ENCODE data around the gene TAMM41.
"Not testable (repeated sequence)": the region's sequence is repeated elsewhere in the genome, so short reads cannot be mapped to it uniquely, and the experiment has no call there.

Gene TAMM41

DNA sequence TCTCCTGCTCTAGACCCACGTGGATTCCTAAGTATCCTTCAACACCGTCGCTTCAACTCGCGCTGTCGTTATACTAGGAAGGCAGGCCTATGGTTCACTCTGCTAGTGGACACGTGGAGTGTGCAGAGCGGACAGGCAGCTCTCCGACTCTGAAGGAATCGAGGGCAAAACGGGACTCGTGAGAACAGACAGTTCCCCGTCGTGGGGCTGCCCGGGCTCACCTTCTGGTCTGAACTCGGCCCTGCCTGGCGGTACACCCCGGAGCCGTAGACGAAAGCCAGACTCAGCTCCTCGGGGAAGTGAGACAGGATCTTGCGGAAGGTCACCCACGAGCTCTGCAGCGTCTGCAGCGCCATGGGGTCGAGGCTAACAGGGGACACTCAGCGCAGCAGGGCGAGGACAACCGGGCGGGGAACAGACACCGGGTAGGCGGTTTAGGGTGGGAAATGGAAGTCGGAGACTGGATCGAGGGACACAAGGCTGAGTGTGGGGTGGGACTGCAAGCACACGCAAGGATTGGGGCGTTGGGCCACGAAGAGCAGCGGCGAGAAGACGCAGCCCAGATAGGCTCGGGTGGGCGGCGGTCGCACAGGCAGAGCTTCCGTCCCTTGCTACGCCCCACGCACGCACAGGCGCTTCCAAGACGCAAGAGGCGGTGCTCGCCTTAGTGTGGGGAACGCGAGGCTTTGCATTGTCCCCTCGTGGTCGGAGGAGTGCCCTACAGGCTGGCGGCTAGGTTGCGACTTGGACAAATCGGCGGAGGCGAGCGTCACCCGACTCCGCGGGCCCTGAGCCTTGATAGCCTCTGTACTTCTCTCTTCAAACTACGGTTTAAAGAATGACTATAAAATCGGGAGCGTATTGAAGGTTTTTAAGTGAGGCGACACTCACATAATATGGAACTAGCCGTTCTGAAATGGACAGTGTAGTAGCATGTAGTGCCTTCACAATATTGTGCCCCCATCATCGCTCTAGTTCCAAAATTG lies at the start of gene TAMM41:
Gene TAMM41, minus strand, starts transcription at position 605 of the 986 bp plus-strand sequence. Its CDS starts 249 bp downstream, at position 356.
- peak within 1 kb of the TSS; percentile 72 for H3K27ac ChIP-seq
- no peak for TF ChIP-seq ZFX (IDR thresholded peaks at IDR 0.05; ENCODE audit: borderline replicate concordance)
- TF ChIP-seq, protein P1, sequence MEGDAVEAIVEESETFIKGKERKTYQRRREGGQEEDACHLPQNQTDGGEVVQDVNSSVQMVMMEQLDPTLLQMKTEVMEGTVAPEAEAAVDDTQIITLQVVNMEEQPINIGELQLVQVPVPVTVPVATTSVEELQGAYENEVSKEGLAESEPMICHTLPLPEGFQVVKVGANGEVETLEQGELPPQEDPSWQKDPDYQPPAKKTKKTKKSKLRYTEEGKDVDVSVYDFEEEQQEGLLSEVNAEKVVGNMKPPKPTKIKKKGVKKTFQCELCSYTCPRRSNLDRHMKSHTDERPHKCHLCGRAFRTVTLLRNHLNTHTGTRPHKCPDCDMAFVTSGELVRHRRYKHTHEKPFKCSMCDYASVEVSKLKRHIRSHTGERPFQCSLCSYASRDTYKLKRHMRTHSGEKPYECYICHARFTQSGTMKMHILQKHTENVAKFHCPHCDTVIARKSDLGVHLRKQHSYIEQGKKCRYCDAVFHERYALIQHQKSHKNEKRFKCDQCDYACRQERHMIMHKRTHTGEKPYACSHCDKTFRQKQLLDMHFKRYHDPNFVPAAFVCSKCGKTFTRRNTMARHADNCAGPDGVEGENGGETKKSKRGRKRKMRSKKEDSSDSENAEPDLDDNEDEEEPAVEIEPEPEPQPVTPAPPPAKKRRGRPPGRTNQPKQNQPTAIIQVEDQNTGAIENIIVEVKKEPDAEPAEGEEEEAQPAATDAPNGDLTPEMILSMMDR (IDR thresholded peaks at IDR 0.05): peak; percentile 95

- H3K27ac ChIP-seq: no peak overlapping the region
- no peak for TF ChIP-seq ZFX (IDR thresholded peaks at IDR 0.05; ENCODE audit: borderline replicate concordance)
- TF ChIP-seq, protein P1 (IDR thresholded peaks at IDR 0.05): no peak
These were observed 32.2 kb upstream of the TAMM41 start for GRCh38 chr3:11878837-11879236.

DNA sequence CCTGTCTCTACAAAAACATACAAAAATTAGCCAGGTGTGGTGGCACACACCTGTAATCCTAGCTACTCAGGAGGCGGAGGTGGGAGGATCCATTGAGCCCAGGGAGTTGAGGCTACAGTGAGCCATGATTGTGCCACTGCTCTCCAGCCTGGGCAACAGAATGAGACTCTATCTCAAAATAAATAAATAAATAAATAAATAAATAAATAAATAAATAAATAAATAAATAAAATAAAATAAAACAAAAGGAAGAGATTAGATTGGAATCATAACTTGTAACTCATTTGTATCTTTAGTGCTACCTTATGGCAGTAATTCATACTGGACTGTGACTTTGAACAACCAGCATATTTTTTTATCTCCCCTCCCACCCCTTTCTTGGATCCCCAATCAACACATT lies 28.0 kb upstream of the TAMM41 start:
- not testable (repeated sequence) for H3K27ac ChIP-seq

DNA sequence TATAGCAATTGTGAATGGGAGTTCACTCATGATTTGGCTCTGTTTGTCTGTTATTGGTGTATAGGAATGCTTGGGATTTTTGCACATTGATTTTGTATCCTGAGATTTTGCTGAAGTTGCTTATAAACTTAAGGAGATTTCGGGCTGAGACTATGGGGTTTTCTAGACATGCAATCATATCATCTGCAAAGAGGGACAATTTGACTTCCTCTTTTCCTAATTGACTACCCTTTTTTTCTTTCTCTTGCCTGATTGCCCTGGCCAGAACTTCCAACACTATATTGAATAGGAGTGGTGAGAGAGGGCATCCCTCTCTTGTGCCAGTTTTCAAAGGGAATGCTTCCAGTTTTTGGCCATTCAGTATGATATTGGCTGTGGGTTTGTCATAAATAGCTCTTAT lies 17.1 kb upstream of the TAMM41 start:
- not testable (repeated sequence) for H3K27ac ChIP-seq

DNA sequence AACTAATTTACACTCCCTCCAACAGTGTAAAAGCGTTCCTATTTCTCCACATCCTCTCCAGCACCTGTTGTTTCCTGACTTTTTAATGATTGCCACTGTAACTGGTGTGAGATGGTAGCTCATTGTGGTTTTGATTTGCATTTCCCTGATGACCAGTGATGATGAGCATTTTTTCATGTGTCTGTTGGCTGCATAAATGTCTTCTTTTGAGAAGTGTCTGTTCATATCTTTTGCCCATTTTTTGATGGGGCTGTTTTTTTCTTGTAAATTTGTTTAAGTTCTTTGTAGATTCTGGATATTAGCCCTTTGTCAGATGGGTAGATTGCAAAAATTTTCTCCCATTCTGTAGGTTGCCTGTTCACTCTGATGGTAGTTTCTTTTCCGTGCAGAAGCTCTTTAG lies 15.9 kb upstream of the TAMM41 start:
- not testable (repeated sequence) for H3K27ac ChIP-seq

DNA sequence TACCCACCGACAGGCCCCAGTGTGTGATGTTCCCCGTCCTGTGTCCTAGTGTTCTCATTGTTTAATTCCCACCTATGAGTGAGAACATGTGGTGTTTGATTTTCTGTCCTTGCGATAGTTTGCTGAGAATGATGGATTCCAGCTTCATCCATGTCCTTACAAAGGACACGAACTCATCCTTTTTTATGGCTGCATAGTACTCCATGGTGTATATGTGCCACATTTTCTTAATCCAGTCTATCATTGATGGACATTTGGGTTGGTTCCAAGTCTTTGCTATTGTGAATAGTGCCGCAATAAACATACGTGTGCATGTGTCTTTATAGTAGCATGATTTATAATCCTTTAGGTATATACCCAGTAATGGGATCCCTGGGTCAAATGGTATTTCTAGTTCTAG lies 15.5 kb upstream of the TAMM41 start:
- not testable (repeated sequence) for H3K27ac ChIP-seq

GRCh38 chr3:11860213-11860612 lies 13.5 kb upstream of the TAMM41 start:
- H3K27ac ChIP-seq: not testable (repeated sequence)

- TF ChIP-seq, protein P1 (IDR thresholded peaks at IDR 0.05): no peak
- TF ChIP-seq ZFX (IDR thresholded peaks at IDR 0.05; ENCODE audit: borderline replicate concordance): no peak
- H3K27ac ChIP-seq: no peak overlapping the region
These were observed 6.8 kb upstream of the TAMM41 start for GRCh38 chr3:11853450-11853849.

DNA sequence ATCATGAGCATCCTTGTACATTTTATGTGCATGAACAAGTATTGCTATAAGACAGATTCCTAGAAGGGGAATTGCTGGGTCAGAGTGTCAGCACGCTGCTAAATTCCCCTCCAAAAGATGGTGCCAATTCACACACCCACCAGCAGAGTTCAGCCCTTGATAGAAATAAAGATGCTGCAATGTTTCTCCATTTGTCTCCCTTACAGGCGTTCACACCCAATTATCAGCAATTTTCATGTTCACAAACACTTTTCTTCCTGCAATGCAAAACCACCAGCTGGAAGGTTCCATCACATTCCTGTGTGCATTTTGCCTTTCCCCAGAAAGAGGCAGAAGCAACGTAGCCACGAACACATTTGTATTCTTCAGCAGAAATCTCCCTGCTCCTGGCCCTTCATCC lies 3.3 kb upstream of the TAMM41 start:
- TF ChIP-seq ZFX (IDR thresholded peaks at IDR 0.05; ENCODE audit: borderline replicate concordance): no peak
- TF ChIP-seq, protein P1 (IDR thresholded peaks at IDR 0.05): no peak

DNA sequence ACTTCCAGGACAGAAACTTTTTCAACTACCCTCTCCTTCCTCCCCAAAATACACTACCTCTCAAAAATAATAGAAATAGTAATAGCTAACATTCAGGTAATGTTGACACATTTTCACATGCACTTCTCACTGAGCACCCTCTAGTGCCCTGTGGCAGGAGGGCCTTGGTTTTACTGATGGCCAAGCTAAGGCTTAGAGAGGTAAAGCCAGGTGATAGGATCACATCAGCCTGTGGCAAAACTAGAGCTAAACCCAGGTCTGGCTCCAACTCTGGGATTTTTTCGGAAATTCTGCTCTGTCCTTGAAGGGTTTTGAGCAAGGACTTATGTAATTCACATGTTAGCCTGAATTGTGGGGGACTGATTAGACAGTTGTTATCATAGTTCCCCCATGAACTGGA lies 922 bp upstream of the TAMM41 start:
- no peak overlapping the region for H3K27ac ChIP-seq
- TF ChIP-seq, protein P1 (IDR thresholded peaks at IDR 0.05): no peak
- TF ChIP-seq ZFX (IDR thresholded peaks at IDR 0.05; ENCODE audit: borderline replicate concordance): no peak

More for the DNA sequence above, 3.3 kb upstream of the TAMM41 start:
- H3K27ac ChIP-seq: no peak overlapping the region
